Loucy (cell line): Measurements from ENCODE around the gene RAN.

Experiments
- CTCF ChIP-seq: fragments of 200-600 bp; sonication (generic); conservative IDR thresholded peaks from 2 replicates; pipeline ENCODE4 v1.5.1; 2014; ENCODE audit warnings: mild to moderate bottlenecking, antibody characterized with exemption, low read length
- EZH2phosphoT487 ChIP-seq: fragments of 200-600 bp; IDR thresholded peaks from 2 replicates; pipeline ENCODE4 v1.6.1; 2018; ENCODE audit warnings: antibody characterized with exemption, mild to moderate bottlenecking, moderate library complexity, borderline replicate concordance

GRCh38 chr12:130835436-130835835 lies 36.4 kb upstream of the RAN start:
- no peak for TF ChIP-seq CTCF
- TF ChIP-seq EZH2phosphoT487: no peak
